ENCODE data around the gene GLB1L3. TPM values are rescaled to one million over a fixed set of nuclear protein-coding genes. Genes with fewer than 3 reads are reported as not detected.
"Not testable (repeated sequence)": the region's sequence is repeated elsewhere in the genome, so short reads cannot be mapped to it uniquely, and the experiment has no call there.

The GLB1L3 gene
- total RNA-seq, 1 donor from 2014 or later, result not detected

DNA sequence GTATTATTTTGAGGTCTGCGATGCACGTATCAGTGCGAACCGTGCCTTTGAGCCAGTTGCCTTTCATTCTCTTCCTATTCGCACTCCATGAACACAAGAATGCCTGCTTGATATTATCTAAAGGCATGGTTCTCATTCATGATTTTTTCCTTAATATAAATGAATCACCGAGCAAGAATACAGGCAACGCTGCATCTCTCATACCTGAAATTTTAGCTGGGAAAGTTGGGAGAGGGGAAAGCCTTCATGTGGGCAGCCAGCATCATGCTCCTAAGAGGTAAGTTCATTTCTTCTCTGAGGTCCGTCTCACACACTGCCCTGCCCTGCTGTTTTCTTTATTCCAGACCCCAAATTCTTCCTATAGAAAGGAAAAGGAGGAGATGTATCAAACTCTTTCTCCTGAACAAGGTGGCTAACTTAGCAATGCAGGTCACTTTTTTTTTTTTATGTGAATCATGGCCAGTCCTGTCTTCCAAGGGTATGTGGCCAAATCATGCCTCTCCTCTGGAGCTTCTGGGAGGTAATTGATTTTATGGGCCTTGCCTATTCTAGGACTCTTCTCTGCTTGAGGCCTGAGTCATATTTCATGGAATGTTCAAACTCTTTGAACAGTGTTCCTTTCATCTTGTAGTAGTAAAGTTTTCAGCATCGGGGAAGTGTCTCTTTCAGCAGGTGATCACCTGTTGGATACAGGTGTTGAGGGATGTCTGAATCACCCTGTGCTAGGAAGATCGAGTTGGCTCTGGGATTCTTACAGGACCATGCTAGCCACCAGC lies 58.8 kb downstream of the GLB1L3 start:
- ATAC-seq, result no peak
- no peak for DNase-seq (ENCODE audit: missing footprints)
- intact Hi-C loops (cut with DNase I), result no loop called here

DNA sequence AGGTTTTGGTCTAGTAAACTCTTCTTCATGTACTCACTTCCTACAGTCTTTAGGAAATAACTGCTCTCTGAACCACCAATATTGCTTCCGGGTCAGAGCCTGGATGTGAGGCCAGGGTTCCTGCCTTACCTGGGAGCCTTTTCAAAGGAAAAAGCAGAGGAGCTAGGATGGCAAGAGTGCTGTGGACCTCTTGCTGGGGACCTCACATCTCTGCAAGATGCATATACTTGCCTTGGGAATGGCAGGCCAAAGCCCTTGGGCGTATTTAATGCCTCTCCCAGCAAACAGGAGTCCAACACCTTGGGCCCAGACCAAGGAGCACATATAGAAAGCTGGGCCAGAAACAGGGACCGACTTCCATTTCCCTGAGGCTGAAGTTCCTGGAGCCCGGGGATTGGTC lies 60.9 kb downstream of the GLB1L3 start:
- intact Hi-C loops (cut with DNase I), result no loop called here
- ATAC-seq, result no peak
- DNase-seq (ENCODE audit: missing footprints), result no peak

DNA sequence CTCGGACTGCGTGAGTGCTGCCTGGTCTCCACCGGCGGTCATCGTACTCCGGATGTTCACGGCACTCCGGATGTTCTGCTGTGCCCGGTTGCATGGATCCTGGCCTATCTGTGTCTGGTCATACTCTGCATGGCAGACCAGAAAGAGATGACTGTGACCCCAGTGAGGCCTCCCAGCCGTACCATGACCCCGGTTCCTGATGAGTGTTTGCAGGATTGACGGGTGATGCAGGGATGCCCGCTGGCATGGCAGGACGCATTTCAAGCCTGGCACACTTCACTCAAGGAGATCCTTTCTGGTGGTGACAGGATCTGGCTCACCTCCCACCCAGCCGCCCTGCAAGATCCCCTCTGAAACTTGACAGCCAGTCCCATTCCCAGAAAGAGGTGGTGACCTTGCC lies 61.9 kb downstream of the GLB1L3 start:
- no peak for ATAC-seq
- DNase-seq (ENCODE audit: missing footprints), result no peak
- intact Hi-C loops (cut with DNase I), result no loop called here

DNA sequence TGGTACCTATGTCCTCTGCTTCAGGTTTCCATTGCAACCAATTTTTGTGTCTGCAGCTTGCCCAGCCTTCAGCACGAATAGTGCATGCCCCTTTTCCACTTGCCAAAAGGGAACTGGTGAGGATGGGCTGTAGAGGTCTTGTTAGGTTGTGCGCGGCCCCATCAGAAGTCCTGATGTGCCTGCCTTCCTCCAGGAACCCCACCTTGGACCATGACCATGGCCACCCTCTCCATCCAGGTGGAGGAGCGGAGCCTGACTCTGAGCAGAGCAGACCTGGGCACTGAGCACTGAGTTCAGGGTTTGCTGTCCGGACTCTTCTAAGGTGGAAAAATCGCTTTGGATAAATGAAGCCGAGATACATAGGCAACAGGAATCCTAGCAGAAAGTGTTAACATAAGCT lies 62.5 kb downstream of the GLB1L3 start:
- DNase-seq (ENCODE audit: missing footprints), result no peak
- intact Hi-C loops (cut with DNase I), result no loop called here

DNA sequence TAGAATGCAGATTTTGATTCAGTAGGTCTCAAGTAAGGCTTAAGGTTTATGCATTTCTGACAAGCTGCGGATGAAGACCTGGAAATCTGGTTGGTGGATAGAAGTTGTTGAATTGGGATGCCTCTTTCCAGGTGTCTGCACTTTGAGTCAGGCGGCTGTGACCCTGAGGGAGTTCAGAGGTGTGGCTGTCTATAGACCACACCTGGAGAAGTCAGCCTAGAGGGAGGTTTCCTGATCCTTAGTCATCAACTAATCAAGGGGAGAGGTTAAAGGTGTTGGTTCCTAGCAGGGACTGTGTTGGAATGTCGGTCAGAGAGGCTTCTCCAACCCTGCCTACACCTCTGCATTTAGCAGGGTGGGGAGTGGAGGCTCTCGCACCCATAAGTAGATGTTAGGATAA lies 63.6 kb downstream of the GLB1L3 start:
- no peak for ATAC-seq
- no peak for DNase-seq (ENCODE audit: missing footprints)
- intact Hi-C loops (cut with DNase I), result no loop called here

More for the DNA sequence above, 62.5 kb downstream of the GLB1L3 start:
- ATAC-seq, result no peak

DNA sequence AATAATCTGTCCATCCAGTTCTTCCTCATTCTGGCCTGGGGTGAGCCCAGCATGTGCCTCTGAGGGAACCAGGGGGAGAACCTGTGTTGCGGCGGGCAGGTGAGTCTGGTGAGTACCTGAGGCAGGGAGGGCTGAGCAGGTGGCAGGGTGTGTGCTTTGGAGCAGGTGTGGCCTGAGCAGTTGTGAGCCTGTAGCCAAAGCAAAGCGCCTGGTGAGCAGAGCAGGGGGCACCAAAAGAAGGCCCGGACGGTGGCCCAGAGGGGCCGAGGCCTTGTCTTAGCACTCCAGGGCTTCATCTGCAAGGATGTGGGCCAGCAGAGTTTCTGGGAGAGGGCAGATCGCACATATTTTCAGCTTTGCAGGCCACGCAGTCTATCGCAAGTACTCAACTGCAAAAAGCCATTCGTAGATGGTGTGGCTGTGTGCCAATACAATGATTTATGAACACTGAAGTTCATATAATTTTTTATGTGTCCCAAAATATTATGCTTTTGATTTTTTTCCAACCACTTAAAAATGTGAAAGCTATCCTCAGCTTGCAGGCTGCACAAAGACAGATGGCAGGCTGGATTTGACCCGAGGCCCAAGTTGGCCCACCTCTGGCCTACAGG lies 64.3 kb downstream of the GLB1L3 start:
- ATAC-seq (no peak), DNase-seq (ENCODE audit: missing footprints) (no peak)
- intact Hi-C loops (cut with DNase I), result no loop called here

DNA sequence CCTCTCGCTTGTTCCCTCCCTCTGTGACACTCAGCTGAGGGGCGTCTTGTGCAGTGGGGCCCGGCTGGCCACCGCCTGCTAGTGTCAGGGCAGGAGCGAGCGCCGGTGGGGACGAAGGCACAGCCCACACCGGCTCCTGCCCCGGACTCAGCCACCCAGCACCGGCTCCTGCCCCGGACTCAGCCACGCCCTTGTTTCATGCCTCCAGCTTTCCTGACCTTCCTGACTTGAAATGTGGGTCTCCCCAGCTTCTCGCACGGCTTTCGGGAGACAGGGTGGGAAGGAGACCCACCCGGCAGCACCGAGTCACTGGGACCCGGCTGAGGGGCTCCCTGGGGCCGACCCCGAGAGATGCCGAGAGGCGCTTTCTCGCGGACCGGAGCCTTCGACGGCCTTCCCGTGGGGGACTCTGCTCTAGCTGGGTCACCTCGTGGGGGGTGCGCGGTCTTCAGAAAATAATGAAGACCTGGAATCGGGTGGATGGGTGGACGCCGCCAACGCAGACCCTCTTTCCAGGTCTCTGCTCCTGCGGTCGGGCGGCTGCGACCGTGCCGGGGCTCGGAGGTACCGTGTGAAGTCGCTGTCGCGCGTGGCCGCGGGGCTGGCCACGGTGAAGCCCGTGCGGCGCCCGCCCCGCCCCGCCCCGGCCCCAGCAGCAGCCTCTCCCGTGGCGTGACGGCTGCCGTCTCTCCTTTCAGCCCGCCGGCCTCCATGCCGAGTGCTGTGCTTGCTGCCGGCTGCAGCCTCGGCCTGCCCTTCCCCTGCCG lies 65.8 kb downstream of the GLB1L3 start:
- no peak for ATAC-seq
- no peak for DNase-seq (ENCODE audit: missing footprints)
- intact Hi-C loops (cut with DNase I), result no loop called here

DNA sequence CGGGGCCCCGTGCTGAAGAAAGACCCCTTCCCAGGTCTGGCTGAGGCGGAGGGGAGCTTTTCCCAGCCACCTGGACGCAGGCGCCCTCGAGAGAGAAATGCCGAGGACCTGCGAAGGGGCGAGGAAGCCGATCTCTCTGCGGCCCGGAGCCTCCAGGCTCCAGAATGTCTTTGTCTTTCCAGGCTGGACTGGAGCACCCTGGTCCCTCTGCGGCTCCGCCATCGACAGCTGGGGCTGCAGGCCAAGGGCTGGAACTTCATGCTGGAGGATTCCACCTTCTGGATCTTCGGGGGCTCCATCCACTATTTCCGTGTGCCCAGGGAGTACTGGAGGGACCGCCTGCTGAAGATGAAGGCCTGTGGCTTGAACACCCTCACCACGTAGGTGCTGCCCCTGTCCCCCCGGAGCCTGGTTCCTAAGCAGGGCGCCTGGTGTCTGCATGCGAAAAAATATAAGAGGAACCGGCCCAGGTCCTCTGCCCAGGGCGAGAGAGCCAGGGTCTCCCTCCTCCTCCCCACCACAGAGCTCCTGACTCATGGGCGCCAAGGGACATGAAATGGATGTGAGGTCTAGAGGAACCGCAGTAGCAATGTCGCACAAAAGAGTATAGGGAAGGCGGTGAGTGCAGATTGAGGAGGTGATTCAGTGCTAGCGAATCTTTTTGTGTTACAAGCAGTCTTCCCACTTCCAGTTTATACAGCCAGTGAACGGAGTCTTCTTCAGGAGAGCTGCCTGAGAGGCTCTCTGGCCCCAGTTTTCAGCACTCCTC lies 66.6 kb downstream of the GLB1L3 start:
- intact Hi-C loops (cut with DNase I), result no loop called here
- DNase-seq (ENCODE audit: missing footprints), result no peak
- no peak for ATAC-seq

DNA sequence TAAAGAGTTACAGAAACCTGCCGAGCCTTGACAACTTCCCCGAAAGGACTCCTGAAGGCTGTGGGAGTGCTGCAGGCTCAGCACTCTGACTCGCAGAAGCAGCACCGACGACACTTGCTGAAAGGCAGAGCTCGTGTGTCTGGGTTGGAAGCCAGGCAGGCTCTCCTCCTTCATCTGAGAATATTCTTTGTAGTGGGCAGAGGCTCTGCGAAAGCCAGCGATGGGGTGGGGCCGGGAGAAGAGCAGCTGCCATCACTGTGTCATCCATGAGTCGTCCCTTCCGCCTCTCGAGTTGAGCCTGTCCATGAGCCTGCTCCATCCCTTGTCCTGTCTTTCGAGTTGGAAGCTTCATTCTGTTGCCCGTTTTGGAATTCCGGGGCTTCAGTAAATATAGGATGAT lies 67.5 kb downstream of the GLB1L3 start:
- intact Hi-C loops (cut with DNase I), result no loop called here
- ATAC-seq (no peak), DNase-seq (ENCODE audit: missing footprints) (no peak)

DNA sequence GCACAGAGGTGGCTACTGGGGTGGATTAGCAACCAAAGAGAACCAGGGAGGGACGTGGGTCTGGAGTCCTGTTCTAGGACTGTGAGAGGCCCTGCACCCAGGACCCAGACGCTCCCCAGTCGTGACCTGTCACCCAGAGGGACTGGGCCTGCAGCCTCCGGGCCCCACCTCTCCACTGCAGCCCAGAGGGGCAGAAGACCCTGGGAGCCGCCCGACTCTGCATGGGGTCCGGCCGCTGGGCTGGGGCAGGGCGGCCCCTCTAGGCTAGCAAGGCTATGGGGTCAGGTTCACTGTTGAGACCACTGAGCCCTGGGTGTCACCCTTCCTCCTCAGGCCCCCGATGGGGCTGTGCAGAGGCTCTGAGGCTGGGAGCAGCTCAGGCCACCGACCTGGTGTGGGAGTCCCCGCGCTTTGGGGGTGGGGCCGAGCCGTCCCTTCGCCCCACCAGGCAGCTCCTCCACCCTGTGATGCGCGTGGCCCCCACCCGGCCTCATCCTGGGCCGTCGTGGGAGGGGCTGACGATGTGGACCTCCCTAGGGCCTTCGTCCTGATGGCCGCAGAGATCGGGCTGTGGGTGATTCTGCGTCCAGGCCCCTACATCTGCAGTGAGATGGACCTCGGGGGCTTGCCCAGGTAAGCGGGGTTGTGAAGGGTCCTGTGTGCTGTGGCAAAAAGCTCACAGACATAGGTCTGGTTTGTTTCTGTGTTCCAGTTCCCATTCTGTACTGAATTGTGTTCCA lies 68.5 kb downstream of the GLB1L3 start:
- peak; percentile 33 for ATAC-seq
- intact Hi-C loops (cut with DNase I); DNase-seq (ENCODE audit: missing footprints): not testable (repeated sequence)

DNA sequence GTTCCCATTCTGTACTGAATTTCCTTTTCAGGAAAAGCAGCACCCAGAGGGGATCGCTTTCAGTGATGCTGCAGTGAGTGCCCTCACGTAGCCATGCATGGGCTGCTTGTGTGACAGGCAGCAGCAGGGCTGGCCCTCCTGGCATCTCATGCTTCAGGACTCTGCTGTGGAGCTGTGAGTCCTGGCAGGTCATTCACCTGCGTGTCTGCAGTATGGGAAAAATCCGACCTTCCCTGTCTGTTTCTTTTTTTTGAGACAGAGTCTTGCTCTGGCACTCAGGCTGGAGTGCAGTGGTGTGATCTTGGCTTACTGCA lies 69.0 kb downstream of the GLB1L3 start:
- no peak for ATAC-seq
- intact Hi-C loops (cut with DNase I), result no loop called here

DNA sequence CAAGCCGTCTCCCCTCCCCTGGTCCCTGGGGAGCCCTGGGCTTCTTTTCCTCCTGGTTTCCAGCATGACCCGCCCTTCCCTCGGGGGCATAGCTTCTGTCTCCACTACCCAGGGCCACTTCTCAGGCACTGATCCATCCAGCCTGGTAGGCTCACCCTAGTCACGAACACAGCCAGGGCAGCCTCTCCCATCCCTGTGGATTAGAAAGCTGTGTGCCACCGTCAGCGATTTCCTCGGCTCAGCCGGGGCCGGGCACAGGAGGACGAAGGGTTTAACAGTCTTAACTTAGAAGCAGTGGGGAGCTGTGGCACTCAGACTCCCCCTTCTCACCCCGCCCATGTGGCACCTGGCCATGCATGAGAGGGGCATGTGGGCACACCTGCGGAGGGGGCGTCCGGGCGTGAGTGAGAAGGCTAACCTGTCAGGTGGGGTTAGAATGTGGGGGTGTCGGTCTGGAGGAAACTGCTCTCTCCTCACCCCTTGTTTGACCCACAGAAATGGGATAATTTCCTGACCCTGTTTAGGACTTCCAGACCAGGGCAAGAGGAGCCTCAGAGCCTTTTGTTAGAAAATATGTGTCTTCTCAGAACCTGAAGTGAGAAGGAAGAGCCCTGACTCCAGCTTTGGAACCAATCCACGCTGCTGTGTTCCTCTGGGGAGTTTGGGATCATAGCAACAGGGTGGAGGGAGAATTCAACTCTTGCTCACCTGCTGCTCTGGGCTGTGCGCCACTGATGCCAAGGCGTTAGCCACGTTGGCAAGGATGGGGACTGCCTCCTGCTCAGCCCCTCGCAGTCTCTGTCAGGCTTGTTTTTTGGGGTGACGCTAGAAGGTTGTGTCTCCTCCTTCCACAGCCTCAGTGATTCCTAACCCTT lies 70.2 kb downstream of the GLB1L3 start:
- intact Hi-C loops (cut with DNase I), result no loop called here
- no peak for ATAC-seq
- no peak for DNase-seq (ENCODE audit: missing footprints)

More for the DNA sequence above, 69.0 kb downstream of the GLB1L3 start:
- DNase-seq (ENCODE audit: missing footprints), result no peak

DNA sequence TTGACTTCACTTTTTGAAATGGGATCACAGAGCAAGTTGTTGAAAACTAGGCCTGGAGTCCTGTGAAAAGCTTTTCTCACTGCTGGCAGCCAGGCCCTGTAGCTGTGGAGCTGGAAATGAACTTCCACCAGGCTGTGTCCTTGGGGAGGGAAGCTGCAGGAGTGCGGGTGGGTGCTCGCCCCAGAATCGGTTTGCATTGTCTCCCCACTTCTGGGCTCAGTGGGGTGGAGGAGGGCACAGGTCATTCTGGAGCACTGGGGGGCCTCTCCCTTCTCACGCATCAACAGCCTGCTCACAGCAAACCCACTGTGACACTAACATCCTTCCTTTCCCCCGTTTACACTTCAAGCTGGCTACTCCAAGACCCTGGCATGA lies 70.8 kb downstream of the GLB1L3 start:
- intact Hi-C loops (cut with DNase I), result no loop called here
- ATAC-seq (no peak), DNase-seq (ENCODE audit: missing footprints) (no peak)

DNA sequence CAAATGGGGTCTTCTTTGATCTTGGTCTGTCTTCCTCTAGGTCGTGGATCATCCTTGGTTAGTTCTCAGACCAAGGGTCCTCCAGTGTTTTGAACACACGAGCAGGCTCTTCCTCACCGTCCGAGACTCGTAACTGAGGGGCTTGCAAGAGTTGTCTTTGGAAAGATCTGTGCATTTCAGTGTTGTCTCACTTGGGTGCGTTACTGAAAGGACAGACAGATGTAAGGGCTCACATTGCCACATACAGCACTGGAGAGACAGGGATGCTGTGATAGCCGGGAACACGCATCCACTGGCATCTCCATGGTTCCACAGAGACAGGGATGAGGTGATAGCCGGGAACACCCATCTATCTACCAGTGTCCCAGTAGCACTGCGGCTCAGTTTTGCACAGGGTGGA lies 71.3 kb downstream of the GLB1L3 start:
- DNase-seq (ENCODE audit: missing footprints), result no peak
- intact Hi-C loops (cut with DNase I), result no loop called here
- no peak for ATAC-seq

DNA sequence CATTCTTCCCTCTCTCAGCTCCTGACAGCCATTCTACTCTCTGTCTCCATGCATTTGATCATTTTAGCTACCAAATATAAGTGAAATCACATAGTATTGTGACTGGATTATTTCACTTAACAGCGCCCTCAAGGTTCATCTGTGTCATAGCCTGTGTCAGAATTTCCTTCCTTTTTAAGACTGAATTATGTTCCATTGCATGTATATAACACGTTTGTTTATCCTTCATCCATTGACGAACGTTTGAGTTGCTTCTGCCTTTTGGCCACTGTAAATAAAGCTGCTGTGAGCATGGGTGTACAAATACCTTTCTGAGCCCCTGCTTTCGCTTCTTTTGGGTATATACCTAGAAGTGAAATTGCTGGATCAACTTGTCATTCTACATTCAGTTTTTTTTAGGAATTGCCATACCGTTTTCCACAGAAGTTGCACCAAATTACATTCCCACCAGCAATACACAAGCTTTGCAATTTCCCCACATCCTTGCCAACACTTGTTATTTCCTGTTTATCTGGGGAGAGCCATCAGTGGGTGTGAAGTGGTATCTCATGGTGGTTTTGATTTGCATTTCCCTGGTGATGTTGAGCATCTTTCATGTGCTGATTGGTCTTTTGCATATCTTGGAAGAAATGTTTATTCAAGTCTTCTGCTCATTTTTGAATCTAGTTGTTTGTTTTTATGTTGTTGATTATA lies 73.1 kb downstream of the GLB1L3 start:
- DNase-seq (ENCODE audit: missing footprints) (no peak), ATAC-seq (no peak)
- intact Hi-C loops (cut with DNase I), result no loop called here

DNA sequence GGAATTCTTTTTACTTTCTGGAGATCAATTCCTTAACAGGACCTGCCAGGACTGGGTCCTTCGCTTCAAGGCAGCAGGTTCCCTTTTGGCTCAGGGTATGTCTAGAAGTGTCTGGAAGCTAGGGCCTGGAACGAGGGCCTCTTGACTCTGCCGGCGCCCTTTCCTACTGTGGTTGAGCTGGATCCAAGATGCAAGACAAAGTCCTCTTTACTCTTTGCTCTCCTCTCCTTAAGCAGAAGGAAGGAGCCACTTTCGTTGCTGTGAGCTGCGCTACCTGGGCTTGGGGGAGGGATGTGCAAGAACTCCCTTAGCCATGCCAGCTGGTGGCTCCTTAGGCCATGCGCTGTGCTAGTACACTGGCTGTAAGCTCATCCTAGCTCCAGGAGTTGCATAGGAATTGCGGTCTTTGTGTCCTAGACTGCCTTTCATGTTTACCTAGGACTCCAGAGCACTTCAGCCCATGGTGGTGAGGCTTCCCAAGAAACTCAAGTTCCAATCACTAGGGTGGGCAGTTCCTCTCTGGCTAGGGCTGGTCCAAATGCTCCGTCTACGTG lies 73.7 kb downstream of the GLB1L3 start:
- no peak for ATAC-seq
- DNase-seq (ENCODE audit: missing footprints), result no peak
- intact Hi-C loops (cut with DNase I), result no loop called here

DNA sequence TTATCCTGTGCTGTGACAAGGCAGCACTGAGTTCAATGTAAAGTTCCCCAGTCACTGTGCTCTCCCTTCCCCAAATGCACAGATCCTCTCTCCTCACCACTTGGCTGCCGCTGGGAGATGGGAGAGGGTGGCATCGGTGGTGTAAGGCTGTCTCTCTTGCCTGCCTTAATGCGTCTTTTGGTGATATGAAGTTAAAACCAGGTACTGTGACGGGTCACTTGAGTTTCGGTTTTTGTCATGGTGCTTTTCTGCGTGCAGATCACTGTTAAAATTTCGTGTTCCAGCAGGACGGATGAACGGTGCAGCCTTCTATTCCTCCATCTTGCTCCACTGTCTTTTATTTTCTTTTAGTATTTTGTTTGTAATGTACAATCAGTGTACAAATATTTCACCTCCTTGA lies 74.2 kb downstream of the GLB1L3 start:
- DNase-seq (ENCODE audit: missing footprints) (no peak), ATAC-seq (no peak)
- intact Hi-C loops (cut with DNase I), result no loop called here

All from Right ventricle myocardium inferior (tissue), 1 donor.